GM23338 (cell line): ENCODE results near the gene SORCS2.

Experiments used
- EZH2 ChIP-seq: fragments of 200-600 bp; sonication (generic); IDR thresholded peaks from one replicate; pipeline ENCODE4 v1.8.0; 2017; ENCODE audit warnings: antibody characterized with exemption, mild to moderate bottlenecking, low read depth; ENCODE audit not compliant: unreplicated experiment
- EZH2phosphoT487 ChIP-seq: fragments of 200-600 bp; sonication (generic); IDR thresholded peaks from one replicate; pipeline ENCODE4 v1.8.1; 2018; ENCODE audit warnings: antibody characterized with exemption; ENCODE audit not compliant: unreplicated experiment
- JUNB ChIP-seq: IDR thresholded peaks from one replicate; pipeline ENCODE4 v1.6.1; 2016; ENCODE audit warnings: antibody characterized with exemption; ENCODE audit not compliant: unreplicated experiment
- POLR2AphosphoS5 ChIP-seq: IDR thresholded peaks from 2 replicates; pipeline ENCODE4 v1.6.1; 2016; ENCODE audit warnings: antibody characterized with exemption, low read depth
- ZNF114 ChIP-seq: fragments of 250-450 bp; sonication (Bioruptor Pico); IDR thresholded peaks from 2 replicates; pipeline ENCODE4 v1.5.0; 2020; ENCODE audit warnings: mild to moderate bottlenecking, moderate library complexity
- TF ChIP-seq, protein P1 (sequence below), 2 experiments: fragments of 200-600 bp in 1 of 2; sonication (generic) in 1 of 2; conservative IDR thresholded peaks; 2 replicates each; pipeline versions ENCODE4 v1.5.1 to v1.6.1; 2016 to 2017; ENCODE audit warnings: antibody characterized with exemption in 2 of 2, low read depth in 2 of 2, mild to moderate bottlenecking in 2 of 2, moderate library complexity in 1 of 2
- TF ChIP-seq, protein P2 (sequence below): IDR thresholded peaks from one replicate; pipeline ENCODE4 v1.6.1; 2018; ENCODE audit warnings: antibody characterized with exemption; ENCODE audit not compliant: unreplicated experiment

DNA sequence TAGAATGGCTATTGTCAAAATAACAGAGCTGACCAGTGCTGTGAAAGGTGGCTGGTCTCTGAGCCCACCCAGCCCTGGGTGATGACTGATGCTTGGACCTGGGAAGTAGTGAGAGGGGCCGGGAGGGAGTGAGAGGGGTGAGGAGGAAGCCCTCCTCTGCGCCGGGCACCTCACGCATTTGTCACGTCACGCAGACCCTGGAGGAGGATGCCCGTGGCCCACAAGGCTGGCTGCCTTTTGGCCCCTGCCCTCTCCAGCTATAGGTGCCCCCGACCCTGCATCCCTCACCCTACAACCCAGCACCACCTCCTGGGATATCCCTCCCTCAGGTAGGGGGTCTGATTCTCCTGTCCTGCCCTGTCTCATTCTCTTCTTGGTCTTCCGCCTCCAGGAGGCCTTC, 539.9 kb downstream of the SORCS2 start:
- TF ChIP-seq, protein P1, sequence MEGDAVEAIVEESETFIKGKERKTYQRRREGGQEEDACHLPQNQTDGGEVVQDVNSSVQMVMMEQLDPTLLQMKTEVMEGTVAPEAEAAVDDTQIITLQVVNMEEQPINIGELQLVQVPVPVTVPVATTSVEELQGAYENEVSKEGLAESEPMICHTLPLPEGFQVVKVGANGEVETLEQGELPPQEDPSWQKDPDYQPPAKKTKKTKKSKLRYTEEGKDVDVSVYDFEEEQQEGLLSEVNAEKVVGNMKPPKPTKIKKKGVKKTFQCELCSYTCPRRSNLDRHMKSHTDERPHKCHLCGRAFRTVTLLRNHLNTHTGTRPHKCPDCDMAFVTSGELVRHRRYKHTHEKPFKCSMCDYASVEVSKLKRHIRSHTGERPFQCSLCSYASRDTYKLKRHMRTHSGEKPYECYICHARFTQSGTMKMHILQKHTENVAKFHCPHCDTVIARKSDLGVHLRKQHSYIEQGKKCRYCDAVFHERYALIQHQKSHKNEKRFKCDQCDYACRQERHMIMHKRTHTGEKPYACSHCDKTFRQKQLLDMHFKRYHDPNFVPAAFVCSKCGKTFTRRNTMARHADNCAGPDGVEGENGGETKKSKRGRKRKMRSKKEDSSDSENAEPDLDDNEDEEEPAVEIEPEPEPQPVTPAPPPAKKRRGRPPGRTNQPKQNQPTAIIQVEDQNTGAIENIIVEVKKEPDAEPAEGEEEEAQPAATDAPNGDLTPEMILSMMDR (conservative IDR thresholded peaks at IDR 0.05; ENCODE audit: low read depth in 2 of 2): no peak
- TF ChIP-seq JUNB (no peak), EZH2phosphoT487 (no peak), EZH2 (no peak), POLR2AphosphoS5 (no peak), ZNF114 (CRISPR knock-in tag) (no peak)
- TF ChIP-seq, protein P2, sequence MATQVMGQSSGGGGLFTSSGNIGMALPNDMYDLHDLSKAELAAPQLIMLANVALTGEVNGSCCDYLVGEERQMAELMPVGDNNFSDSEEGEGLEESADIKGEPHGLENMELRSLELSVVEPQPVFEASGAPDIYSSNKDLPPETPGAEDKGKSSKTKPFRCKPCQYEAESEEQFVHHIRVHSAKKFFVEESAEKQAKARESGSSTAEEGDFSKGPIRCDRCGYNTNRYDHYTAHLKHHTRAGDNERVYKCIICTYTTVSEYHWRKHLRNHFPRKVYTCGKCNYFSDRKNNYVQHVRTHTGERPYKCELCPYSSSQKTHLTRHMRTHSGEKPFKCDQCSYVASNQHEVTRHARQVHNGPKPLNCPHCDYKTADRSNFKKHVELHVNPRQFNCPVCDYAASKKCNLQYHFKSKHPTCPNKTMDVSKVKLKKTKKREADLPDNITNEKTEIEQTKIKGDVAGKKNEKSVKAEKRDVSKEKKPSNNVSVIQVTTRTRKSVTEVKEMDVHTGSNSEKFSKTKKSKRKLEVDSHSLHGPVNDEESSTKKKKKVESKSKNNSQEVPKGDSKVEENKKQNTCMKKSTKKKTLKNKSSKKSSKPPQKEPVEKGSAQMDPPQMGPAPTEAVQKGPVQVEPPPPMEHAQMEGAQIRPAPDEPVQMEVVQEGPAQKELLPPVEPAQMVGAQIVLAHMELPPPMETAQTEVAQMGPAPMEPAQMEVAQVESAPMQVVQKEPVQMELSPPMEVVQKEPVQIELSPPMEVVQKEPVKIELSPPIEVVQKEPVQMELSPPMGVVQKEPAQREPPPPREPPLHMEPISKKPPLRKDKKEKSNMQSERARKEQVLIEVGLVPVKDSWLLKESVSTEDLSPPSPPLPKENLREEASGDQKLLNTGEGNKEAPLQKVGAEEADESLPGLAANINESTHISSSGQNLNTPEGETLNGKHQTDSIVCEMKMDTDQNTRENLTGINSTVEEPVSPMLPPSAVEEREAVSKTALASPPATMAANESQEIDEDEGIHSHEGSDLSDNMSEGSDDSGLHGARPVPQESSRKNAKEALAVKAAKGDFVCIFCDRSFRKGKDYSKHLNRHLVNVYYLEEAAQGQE: no peak
